Measurements from ENCODE around the gene SPTBN1. TPM values are rescaled to one million over a fixed set of nuclear protein-coding genes. Genes with fewer than 3 reads are reported as not detected.

Gene SPTBN1
- total and polyA plus RNA-seq, 2 of the 13 experiments (the other 11 are each of a cell fraction or from before 2014, with no cell fraction given): 123 to 299 TPM

DNA sequence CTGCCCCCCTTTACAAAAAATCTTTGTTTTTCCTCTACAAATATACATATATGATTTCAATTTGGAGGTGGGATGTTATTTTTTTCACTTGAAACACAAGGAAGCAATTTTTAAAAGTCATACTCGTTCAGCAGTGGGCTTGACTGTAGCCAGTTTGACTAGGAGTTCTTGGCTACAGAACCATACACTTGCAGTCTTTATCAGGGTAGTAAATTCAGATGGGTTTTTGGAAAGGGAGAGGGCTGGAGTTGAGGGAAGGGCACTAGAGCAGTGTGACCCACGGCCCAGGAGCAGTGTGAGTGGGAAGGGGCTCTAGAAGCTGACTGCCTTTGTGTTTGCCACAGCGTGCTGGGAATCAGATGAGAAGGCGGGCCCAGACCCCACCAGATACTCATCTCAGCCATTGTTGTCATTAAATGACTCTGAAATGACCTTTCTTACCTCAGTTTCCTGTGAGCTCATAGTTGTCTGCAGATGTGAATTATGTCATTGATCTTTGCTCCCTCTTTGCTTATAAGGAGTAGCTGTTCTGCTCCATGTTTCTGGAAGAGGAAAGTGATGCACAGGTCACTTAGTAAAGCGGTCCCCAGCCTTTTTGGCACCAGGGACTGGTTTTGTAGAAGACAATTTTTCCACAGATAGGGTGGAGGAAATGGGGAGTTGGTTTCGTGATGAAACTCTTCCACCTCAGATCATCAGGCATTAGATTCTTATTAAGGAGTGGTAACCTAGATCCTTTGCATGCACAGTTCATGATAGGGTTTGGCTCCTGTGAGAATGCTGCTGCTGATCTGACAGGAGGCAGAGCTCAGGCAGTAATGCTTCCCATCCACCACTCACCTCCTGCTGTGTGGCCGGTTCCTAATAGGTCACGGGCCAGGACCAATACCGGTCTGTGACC is 116.8 kb downstream of the SPTBN1 start (continued):
- TF ChIP-seq, protein P1, sequence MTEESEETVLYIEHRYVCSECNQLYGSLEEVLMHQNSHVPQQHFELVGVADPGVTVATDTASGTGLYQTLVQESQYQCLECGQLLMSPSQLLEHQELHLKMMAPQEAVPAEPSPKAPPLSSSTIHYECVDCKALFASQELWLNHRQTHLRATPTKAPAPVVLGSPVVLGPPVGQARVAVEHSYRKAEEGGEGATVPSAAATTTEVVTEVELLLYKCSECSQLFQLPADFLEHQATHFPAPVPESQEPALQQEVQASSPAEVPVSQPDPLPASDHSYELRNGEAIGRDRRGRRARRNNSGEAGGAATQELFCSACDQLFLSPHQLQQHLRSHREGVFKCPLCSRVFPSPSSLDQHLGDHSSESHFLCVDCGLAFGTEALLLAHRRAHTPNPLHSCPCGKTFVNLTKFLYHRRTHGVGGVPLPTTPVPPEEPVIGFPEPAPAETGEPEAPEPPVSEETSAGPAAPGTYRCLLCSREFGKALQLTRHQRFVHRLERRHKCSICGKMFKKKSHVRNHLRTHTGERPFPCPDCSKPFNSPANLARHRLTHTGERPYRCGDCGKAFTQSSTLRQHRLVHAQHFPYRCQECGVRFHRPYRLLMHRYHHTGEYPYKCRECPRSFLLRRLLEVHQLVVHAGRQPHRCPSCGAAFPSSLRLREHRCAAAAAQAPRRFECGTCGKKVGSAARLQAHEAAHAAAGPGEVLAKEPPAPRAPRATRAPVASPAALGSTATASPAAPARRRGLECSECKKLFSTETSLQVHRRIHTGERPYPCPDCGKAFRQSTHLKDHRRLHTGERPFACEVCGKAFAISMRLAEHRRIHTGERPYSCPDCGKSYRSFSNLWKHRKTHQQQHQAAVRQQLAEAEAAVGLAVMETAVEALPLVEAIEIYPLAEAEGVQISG (CRISPR knock-in tag; IDR thresholded peaks at IDR 0.05): 0 out of 2 replicates have a peak, but pooled peaks have one; percentile 26
- TF ChIP-seq NKX3-1 (CRISPR knock-in tag; IDR thresholded peaks at IDR 0.05) (0 out of 2 replicates have a peak, but pooled peaks have one; percentile 33), SALL2 (CRISPR knock-in tag; IDR thresholded peaks at IDR 0.05) (no peak), STAT5B (CRISPR knock-in tag; IDR thresholded peaks at IDR 0.05) (no peak), EP300 (IDR thresholded peaks at IDR 0.05; ENCODE audit: low read depth in 2 of 2, low read length in 2 of 2) (peak in 1 of 2 experiments; percentile 31; a peak in 1 of 4 replicates), EP300 (CRISPR knock-in tag; IDR thresholded peaks at IDR 0.05; ENCODE audit: borderline replicate concordance) (no peak; the same call in 1 of the 2 replicates), ZSCAN22 (CRISPR knock-in tag; IDR thresholded peaks at IDR 0.05) (0 out of 2 replicates have a peak, but pooled peaks have one; percentile 24), MED8 (CRISPR knock-in tag; IDR thresholded peaks at IDR 0.05; ENCODE audit: insufficient replicate concordance) (no peak), ZNF296 (CRISPR knock-in tag; conservative IDR thresholded peaks at IDR 0.05) (no peak), POGZ (CRISPR knock-in tag; IDR thresholded peaks at IDR 0.05) (peak; percentile 51; the same call in 1 of the 2 replicates), ATRX (CRISPR knock-in tag; IDR thresholded peaks at IDR 0.05; ENCODE audit: borderline replicate concordance) (no peak), CHD4 (IDR thresholded peaks at IDR 0.05; ENCODE audit: borderline replicate concordance, low read length) (0 out of 2 replicates have a peak, but pooled peaks have one; percentile 7), RBFOX2 (IDR thresholded peaks at IDR 0.05; ENCODE audit: low read depth, low read length) (no peak; the same call in 1 of the 2 replicates)
- TF ChIP-seq, protein P2, sequence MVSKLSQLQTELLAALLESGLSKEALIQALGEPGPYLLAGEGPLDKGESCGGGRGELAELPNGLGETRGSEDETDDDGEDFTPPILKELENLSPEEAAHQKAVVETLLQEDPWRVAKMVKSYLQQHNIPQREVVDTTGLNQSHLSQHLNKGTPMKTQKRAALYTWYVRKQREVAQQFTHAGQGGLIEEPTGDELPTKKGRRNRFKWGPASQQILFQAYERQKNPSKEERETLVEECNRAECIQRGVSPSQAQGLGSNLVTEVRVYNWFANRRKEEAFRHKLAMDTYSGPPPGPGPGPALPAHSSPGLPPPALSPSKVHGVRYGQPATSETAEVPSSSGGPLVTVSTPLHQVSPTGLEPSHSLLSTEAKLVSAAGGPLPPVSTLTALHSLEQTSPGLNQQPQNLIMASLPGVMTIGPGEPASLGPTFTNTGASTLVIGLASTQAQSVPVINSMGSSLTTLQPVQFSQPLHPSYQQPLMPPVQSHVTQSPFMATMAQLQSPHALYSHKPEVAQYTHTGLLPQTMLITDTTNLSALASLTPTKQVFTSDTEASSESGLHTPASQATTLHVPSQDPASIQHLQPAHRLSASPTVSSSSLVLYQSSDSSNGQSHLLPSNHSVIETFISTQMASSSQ (IDR thresholded peaks at IDR 0.05; ENCODE audit: low read depth): peak; percentile 4; the same call in 1 of the 2 replicates
- TF ChIP-seq, protein P2 (CRISPR knock-in tag; IDR thresholded peaks at IDR 0.05; ENCODE audit: borderline replicate concordance): 0 out of 2 replicates have a peak, but pooled peaks have one; percentile 2
- TF ChIP-seq, protein P3, sequence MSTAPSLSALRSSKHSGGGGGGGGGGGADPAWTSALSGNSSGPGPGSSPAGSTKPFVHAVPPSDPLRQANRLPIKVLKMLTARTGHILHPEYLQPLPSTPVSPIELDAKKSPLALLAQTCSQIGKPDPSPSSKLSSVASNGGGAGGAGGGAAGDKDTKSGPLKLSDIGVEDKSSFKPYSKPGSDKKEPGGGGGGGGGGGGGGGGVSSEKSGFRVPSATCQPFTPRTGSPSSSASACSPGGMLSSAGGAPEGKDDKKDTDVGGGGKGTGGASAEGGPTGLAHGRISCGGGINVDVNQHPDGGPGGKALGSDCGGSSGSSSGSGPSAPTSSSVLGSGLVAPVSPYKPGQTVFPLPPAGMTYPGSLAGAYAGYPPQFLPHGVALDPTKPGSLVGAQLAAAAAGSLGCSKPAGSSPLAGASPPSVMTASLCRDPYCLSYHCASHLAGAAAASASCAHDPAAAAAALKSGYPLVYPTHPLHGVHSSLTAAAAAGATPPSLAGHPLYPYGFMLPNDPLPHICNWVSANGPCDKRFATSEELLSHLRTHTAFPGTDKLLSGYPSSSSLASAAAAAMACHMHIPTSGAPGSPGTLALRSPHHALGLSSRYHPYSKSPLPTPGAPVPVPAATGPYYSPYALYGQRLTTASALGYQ (CRISPR knock-in tag; IDR thresholded peaks at IDR 0.05): 0 out of 2 replicates have a peak, but pooled peaks have one; percentile 16
- TF ChIP-seq, protein P4, sequence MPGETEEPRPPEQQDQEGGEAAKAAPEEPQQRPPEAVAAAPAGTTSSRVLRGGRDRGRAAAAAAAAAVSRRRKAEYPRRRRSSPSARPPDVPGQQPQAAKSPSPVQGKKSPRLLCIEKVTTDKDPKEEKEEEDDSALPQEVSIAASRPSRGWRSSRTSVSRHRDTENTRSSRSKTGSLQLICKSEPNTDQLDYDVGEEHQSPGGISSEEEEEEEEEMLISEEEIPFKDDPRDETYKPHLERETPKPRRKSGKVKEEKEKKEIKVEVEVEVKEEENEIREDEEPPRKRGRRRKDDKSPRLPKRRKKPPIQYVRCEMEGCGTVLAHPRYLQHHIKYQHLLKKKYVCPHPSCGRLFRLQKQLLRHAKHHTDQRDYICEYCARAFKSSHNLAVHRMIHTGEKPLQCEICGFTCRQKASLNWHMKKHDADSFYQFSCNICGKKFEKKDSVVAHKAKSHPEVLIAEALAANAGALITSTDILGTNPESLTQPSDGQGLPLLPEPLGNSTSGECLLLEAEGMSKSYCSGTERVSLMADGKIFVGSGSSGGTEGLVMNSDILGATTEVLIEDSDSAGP (CRISPR knock-in tag; IDR thresholded peaks at IDR 0.05; ENCODE audit: borderline replicate concordance): peak; percentile 33; the same call in 1 of the 2 replicates
